ENCODE results near the gene TTLL8. TPM values are rescaled to one million over a fixed set of nuclear protein-coding genes. Genes with fewer than 3 reads are reported as not detected.

TTLL8 gene
- total RNA-seq, 1 donor from 2014 or later: not detected

DNA sequence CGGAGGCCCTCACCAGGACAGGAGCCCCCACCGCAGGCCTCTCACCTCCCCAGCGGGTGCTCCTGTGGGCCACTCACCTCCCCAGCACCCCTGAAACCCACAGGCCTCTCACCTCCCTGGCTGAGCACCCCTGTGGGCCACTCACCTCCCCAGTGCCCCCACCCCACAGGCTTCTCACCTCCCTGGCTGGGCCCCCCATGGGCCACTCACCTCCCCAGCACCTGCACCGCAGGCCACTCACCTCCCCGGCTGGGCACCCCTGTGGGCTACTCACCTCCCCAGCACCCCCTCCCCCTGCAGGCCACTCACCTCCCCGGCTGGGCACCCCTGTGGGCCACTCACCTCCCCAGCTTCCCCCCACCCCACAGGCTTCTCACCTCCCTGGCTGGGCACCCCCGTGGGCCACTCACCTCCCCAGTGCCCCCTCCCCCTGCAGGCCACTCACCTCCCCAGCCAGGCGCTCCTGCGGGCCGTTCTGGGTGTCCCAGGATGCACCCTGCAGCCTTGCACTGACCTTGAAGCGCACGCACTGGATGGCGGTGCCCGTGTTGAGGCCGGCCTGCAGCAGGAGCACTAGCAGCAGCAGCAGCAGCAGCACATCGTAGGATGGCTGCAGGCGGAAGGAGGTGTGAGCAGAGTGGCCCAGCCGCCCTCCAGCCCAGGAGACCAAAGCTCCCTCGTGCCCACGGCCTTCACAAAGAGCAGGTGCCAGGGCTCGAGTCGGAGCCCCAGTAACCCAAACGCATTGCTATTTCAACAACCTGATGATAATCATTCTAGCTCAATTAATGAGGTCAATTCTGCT, 5.7 kb upstream of the TTLL8 start:
- H3K27me3 Mint-ChIP-seq (ENCODE audit: low read depth): peaks cover 12% of the 10 kb centered on the region
- H3K4me1 Mint-ChIP-seq: peaks cover 14% of the 10 kb centered on the region

DNA sequence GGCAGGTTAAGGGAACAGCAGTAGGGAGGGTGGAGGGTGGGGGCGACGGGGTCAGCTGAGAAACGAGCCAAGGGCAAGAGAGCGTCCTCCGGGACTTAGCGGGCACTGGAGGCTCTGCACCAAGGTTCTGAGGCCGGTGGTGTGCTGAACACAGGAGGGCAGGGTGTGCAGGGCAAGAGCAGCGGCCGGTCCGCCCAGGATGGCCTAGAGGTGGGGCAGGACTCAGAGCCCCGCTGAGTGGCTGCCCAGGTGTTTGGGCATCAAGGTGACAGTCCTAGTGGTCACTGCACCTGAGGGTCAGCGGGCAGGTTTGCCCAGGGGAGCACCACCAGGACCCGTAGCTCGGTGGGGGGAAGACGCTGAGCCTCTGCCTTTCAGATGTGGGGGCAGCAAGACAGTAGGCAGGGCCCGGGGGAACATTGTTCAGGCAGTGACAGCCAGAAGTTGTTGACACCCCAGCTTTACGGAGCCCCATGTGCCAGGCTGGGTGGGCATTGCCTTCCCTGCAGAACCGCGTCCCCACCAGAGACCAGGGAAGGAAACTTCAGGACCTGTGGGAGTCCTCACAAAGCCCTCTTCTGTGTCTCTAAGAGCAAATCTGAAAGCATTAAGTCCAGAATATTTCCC, 4.5 kb upstream of the TTLL8 start:
- TF ChIP-seq, protein P1, sequence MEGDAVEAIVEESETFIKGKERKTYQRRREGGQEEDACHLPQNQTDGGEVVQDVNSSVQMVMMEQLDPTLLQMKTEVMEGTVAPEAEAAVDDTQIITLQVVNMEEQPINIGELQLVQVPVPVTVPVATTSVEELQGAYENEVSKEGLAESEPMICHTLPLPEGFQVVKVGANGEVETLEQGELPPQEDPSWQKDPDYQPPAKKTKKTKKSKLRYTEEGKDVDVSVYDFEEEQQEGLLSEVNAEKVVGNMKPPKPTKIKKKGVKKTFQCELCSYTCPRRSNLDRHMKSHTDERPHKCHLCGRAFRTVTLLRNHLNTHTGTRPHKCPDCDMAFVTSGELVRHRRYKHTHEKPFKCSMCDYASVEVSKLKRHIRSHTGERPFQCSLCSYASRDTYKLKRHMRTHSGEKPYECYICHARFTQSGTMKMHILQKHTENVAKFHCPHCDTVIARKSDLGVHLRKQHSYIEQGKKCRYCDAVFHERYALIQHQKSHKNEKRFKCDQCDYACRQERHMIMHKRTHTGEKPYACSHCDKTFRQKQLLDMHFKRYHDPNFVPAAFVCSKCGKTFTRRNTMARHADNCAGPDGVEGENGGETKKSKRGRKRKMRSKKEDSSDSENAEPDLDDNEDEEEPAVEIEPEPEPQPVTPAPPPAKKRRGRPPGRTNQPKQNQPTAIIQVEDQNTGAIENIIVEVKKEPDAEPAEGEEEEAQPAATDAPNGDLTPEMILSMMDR (conservative IDR thresholded peaks at IDR 0.05): no peak
- no peak for DNase-seq (ENCODE audit: low read depth, low spot score)
- no peaks in the 10 kb centered on the region for H3K9me3 Mint-ChIP-seq
- H3K4me3 Mint-ChIP-seq: no peak overlapping the region
- H3K27ac Mint-ChIP-seq (ENCODE audit: unreplicated experiment): no peak overlapping the region
- H3K27me3 Mint-ChIP-seq (ENCODE audit: low read depth): peaks cover 13% of the 10 kb centered on the region
- H3K36me3 Mint-ChIP-seq (ENCODE audit: low read depth): no peaks in the 10 kb centered on the region
- peaks cover 14% of the 10 kb centered on the region for H3K4me1 Mint-ChIP-seq

More for the DNA sequence above, 5.7 kb upstream of the TTLL8 start:
- Mint-ChIP-seq H3K9me3 (no peaks in the 10 kb centered on the region), H3K36me3 (ENCODE audit: low read depth) (no peaks in the 10 kb centered on the region), H3K4me3 (no peak overlapping the region), H3K27ac (ENCODE audit: unreplicated experiment) (no peak overlapping the region)
- TF ChIP-seq, protein P1 (conservative IDR thresholded peaks at IDR 0.05): no peak
- DNase-seq (ENCODE audit: low read depth, low spot score): no peak

GRCh38 chr22:50061824-50062355, 3.8 kb upstream of the TTLL8 start:
- TF ChIP-seq, protein P1 (conservative IDR thresholded peaks at IDR 0.05): no peak
- H3K4me3 Mint-ChIP-seq: no peak overlapping the region
- peaks cover 14% of the 10 kb centered on the region for H3K4me1 Mint-ChIP-seq
- DNase-seq (ENCODE audit: low read depth, low spot score): no peak
- H3K9me3 Mint-ChIP-seq: no peaks in the 10 kb centered on the region
- H3K27ac Mint-ChIP-seq (ENCODE audit: unreplicated experiment): no peak overlapping the region
- H3K36me3 Mint-ChIP-seq (ENCODE audit: low read depth): no peaks in the 10 kb centered on the region
- peaks cover 13% of the 10 kb centered on the region for H3K27me3 Mint-ChIP-seq (ENCODE audit: low read depth)

GRCh38 chr22:50061141-50061823, 3.2 kb upstream of the TTLL8 start:
- TF ChIP-seq, protein P1 (conservative IDR thresholded peaks at IDR 0.05): no peak
- Mint-ChIP-seq H3K4me3 (no peak overlapping the region), H3K36me3 (ENCODE audit: low read depth) (no peaks in the 10 kb centered on the region), H3K27me3 (ENCODE audit: low read depth) (peaks cover 13% of the 10 kb centered on the region), H3K9me3 (no peaks in the 10 kb centered on the region), H3K4me1 (peaks cover 14% of the 10 kb centered on the region), H3K27ac (ENCODE audit: unreplicated experiment) (no peak overlapping the region)
- no peak for DNase-seq (ENCODE audit: low read depth, low spot score)

DNA sequence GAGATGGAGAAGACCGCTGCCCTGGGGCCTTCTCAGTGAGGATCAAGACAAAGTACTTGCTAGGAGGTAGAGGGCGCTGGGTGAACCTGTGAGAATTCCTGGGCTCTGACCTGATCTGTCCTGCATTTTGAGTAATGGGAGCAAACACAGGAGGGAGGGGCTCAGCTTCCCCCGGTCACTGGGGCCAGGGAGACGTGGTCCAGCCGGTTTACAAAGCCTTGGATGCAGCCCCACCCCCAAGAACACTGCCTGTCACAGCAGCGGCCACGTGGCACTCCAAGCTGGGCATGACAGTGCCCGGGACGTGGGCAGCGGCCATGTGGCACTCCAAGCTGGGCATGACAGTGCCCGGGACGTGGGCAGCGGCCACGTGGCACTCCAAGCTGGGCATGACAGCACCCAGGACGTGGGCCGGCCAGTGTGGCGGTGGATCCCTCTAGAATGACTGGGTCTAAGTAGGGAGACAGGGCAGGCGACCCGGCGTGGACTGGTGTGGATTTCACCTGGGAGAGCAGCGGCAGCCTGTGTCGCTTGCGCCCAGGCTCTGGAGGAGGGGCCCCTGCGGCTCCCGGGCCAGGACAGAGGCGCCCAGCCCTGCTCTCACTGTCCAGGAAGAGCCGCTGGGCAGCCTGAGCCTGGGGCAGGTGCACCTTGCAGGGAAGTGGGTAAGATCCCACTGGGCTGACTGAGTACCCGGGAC, 2.5 kb upstream of the TTLL8 start:
- peaks cover 14% of the 10 kb centered on the region for H3K4me1 Mint-ChIP-seq
- peaks cover 16% of the 10 kb centered on the region for H3K27me3 Mint-ChIP-seq (ENCODE audit: low read depth)
- no peaks in the 10 kb centered on the region for H3K9me3 Mint-ChIP-seq
- DNase-seq (ENCODE audit: low read depth, low spot score): no peak
- H3K36me3 Mint-ChIP-seq (ENCODE audit: low read depth): no peaks in the 10 kb centered on the region
- H3K27ac Mint-ChIP-seq (ENCODE audit: unreplicated experiment): no peak overlapping the region
- TF ChIP-seq, protein P1 (conservative IDR thresholded peaks at IDR 0.05): no peak
- H3K4me3 Mint-ChIP-seq: no peak overlapping the region

All from neural crest cell (in vitro differentiated cells).